ENCODE measurements around the gene KIAA1549.
"Not testable (repeated sequence)": the region's sequence is repeated elsewhere in the genome, so short reads cannot be mapped to it uniquely, and the experiment has no call there.

Gene KIAA1549

GRCh38 chr7:138802706-138803105 lies 178.5 kb downstream of the KIAA1549 start:
- DNase-seq = no peak

GRCh38 chr7:138801256-138801655 lies 179.9 kb downstream of the KIAA1549 start:
- no peak for DNase-seq

GRCh38 chr7:138799336-138800000 lies 181.7 kb downstream of the KIAA1549 start:
- no peak for DNase-seq

GRCh38 chr7:138798836-138799235 lies 182.4 kb downstream of the KIAA1549 start:
- DNase-seq = no peak

- DNase-seq = no peak
These were observed 183.4 kb downstream of the KIAA1549 start, which contains the start of the genes ATP6V0A4 and TMEM213 for GRCh38 chr7:138797715-138798320. TSS of gene ATP6V0A4 (minus strand) at chr7:138798196. CDS start at chr7:138771247, 26,949 bp downstream. TSS of gene TMEM213 (plus strand) at chr7:138797994. CDS start at chr7:138798105, 111 bp downstream.

GRCh38 chr7:138797046-138797445 lies 184.1 kb downstream of the KIAA1549 start:
- DNase-seq = not testable (repeated sequence)

- DNase-seq = no peak
These were observed 185.1 kb downstream of the KIAA1549 start for GRCh38 chr7:138796038-138796615.

GRCh38 chr7:138785587-138786437 lies 195.4 kb downstream of the KIAA1549 start:
- no peak for DNase-seq

- DNase-seq = no peak
These were observed 196.5 kb downstream of the KIAA1549 start for GRCh38 chr7:138784692-138785091.
